Superior temporal gyrus (tissue), 1 donor: Measurements from ENCODE around the gene SPATA13.
"Not testable (repeated sequence)": the region's sequence is repeated elsewhere in the genome, so short reads cannot be mapped to it uniquely, and the experiment has no call there.

Experiments used
- DNase-seq: peaks from one replicate; pipeline ENCODE4 v3.0.0-alpha.2; 2016; ENCODE audit errors: extremely low spot score

Gene SPATA13

DNA sequence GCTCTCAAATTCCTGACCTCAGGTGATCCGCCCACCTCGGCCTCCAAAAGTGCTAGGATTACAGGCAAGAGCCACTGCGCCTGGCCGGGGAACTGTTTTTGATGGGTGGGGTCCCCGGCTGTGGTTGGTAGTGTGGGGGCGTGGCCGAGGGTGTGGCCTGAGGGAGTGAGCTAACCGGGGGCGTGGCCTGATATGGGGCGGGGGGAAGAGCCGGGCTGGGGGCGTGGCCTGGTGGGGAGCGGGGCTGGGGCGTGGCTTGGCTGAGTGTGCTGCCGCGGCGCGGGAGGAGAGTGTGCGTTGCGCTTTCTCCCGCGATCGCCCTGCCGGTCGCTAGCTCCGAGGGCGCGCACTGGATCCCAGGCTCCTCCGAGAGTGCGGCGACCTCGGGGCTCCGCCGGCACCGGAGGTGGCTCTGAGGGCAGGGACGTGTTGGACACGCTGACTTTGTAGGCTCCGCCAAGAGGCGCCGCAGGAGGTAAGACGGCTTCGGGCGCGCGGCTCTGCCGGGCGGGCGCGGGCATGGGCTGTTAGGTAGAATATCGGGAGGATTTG, at the start of gene SPATA13:
Gene SPATA13, plus strand, starts transcription at position 263 of the 552 bp plus-strand sequence. CDS start 62,210 bp downstream, outside the sequence.
- DNase-seq, result peak; percentile 83

DNA sequence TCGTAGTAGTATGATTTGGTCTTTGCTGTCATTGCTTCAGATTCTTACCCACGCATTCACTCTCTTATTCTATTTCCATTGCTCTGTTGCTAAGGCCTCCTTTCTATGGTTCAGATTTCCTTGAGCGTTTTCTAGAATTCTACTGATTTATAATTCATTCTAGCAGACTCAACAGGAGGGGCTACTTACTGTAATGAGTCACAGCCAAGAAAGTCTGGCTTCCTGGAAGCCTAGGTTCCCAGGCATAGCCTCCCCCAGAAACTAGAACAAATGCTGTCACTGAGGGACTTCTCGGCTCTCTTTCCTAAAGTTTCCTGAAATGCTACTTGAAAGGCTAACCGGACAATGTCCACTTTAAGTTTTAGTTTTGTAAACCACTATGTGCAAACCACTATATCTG, 47.7 kb upstream of the SPATA13 start:
- no peak for DNase-seq

DNA sequence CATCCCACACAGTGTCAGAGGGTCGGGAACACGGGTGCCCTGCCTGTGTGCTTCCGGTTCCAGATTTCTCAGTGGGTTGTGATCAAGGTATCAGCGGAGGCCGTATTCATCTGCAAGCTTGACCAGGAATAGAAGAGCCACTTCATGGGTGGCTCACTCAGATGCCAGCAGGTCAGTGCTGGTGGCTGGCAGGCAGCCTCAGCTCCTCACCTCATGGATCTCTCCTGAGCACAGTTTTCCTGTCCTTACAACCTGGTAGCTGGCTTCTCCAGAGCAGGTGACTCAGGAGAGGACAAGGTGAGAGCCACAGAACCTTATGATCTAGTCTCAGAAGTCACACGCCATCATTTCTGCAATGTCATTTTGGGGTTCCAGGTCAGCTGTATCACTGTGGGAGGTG, 44.8 kb upstream of the SPATA13 start:
- DNase-seq, result no peak

DNA sequence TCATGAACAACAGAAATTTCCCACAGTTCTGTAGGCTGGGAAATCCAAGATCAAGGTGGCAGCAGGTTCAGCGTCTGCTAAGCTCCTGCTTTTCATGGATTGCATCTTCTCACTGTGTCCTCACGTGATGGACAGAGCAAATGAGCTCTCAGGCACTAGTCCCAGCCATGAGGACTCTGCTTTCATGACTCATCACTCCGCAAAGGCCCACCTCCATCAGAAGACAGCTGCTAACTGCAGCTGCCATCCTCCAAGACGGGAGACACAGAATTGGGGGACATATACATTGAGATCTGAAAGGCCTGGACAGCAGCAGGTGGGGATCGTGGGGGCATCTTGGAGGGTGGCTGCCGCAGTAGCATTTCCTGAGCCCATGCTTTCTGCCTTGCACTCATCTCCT, 44.4 kb upstream of the SPATA13 start:
- no peak for DNase-seq

DNA sequence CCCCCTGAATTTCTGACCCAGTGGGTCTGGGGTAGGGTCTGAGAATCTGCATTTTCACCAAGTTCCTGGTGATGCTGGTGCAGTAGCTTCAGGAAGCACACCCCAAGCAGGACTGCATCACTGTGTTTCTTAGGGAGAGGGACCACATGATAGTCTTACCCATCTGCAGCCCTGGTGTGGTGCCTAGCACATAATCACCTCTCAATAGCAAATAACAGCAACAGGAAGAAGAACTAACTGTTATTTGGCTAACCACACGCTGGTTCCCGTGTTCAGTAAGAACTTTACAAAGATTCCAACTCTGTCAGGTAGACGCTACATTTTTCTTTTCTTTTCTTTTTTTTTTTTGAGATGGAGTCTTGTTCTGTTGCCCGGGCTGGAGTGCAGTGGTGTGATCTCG, 41.9 kb upstream of the SPATA13 start:
- DNase-seq, result no peak

DNA sequence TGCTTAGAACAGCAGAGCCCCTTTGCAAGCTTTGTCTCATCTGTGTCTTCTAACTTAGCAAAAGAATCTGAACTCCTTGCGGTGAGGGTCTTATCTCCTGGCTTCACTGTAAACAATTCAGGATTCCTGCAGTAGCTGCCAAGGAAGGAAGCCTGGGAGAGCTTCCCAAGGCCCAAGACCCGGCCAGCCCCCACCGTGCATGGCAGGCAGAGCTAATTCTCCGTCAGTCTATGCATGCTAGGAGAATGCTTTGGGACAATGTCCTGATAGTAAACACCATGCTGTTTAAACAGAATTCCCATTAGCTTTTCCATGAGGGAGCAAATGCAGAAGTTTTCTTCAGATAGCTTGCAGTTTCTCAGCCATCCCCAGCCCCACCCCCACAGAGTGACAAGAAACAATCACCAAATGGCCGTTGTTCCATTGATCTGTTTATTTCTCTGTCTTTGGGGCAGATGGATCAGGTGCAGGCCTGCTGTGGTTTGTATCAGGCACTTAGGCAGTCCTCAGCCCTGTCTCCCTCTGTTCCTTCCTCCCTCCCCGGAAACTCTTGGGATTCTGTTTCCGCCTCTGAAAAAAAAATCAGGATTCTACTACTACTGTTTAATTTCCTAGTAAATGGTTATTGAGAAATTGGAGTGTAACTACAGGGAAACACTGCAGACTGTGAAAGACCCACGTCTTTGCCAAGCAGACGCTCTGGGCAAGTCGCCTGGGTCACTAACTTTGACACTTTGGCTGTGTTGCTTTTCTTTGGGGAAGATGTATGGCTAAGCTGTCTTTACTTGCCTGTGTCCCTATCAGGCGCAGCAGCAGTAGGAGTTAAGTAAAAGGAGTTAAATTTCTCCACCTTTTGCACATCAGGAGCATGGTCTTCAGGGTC, 40.7 kb upstream of the SPATA13 start:
- no peak for DNase-seq

DNA sequence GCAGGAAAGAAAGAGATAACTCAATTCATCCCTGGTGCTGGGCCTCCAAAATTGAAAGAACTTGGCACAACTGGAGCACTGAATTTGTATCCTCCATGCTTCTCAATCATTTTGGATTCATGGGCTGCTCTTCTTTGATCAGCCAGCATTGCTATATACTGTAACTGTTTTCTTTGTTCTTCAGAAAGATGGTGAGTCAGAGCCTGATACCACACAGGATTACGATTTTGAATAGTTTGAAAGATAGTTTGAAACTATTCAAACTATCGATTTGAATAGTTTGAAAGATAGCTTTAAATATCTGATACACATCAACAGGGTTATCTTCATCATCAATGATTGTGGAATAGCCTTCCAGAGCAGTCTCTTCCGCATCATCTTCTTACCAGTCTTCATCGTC, 38.5 kb upstream of the SPATA13 start:
- not testable (repeated sequence) for DNase-seq

DNA sequence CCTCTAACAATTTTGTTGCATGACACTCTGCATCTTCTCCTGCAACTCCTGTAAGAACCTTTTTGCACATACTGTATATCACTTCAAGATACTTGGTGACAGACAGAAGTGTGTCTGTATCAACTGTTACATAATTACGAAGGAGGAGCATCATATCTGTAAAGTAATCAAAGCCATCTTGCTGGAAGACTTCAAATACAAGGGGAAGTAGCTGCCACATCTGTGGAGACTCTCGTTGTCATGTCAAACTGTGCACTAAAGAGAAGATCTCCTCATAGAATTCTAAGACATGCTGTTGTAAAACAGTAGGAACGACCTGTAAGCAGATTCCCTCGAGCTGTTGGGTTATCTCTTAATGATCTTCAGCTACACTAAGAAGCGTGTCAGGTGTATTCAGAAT, 38.0 kb upstream of the SPATA13 start:
- DNase-seq, result no peak

DNA sequence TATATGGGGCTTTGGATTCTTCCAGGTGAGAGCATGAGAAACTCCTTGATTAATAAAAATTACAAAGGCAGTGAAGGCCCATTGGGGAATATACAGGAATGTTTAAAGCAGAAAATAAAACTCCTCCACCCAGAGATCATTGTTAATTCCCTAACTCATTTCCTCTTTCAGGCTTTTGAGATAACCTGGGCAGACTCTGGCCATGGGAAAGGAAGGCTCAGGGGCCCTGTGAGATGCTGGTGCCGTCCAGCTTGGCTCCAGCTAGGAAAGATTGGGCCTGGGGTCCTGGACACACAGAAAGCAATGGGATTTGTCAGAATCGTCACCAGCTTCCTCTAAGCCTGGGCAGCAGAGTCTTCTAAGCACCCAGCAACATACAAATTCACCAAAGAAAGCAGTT, 36.8 kb upstream of the SPATA13 start:
- no peak for DNase-seq

DNA sequence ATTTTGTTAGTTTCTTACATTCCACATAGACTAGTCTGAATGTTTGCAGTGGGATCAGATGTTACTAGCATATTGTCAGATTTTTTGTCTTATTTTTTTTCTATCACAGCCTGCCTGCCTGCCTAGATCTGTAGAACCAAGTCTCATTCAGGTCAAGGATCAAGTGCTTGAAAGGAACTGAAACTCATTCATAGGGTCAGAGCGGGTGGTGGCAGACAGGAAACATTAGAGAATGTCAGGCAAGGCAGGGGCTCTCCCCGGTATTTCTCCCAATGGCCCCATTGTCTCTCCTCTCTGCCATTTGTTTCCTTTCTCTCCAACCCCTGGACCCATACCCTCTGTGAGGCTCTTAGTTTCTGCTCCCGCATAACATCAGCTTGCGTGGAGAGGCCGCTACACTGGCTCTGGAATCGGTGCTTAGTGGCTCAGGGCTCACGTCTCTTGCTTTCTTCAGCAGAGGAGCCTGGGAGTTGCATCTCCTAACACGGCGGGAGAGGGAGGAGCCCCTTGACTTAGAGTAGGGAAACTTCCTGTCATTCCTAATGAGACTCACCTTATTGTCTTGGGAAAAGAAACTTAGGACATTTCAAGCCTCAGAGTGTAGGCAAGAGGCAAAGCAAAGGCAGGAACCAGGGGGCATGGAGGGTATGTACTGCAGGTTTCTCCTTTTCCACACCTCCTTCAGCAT, 35.6 kb upstream of the SPATA13 start:
- DNase-seq, result peak; percentile 66

DNA sequence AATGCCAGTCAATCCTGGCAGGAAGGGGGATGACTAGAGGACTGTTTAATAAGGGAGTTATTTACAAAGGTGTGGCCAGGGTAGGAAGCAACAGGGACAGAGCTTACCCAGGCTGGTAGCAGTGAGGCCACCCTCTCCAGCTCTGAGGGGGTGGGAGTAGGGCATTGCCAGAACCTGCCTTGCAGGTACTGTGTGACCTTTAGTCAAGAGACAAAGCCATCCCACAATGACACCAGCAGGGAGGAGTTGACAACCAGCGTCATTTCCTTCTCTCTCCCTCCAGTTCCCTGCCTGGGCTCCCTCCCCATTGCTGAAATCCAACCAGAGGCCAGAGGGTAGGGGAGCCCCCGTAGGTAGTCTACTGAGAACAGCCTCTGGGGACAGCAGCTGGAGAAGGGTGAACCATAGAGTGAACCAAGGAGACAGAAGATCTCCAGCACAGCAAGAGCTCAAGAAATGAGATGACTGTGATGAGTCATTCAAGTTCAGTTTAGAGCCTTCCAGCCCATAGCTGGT, 33.3 kb upstream of the SPATA13 start:
- DNase-seq, result no peak

DNA sequence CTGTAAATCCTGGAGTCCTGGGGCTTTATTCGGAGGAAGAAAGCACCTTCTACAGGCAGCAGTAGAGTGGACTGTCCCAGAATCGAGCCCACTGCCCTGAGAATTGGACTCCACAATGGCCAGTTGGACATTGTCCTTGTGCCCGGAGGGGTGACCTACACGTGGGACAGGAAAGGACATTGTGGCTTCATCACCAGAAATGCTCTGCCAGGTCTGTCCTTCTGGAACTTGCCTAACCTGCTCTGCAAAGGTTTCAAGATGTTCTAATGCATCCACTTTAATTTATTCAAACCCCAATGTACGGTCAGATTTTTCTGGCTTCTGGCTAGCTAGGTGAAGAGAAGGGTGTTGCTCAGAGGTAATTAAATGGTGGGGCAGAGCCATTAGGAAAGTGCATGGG, 32.4 kb upstream of the SPATA13 start:
- DNase-seq, result no peak

DNA sequence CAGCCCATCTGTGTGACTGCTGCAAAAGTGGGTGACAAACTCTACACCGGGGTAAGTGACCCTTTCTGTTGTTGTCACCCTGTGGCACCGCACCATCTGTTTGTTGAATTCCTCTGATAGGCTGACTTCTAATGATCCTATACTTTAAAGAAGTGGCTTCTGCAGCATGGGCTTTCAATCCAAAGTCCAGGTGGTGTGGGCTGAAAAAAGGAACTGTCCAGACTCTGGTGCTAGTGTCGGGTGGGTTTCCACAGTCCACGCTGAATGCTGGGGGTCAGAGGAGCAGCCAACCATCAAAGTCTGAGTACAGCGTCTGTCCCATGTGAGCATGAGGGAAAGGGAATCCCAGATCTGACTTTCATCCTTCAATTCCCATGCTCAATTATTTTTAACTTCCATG, 31.6 kb upstream of the SPATA13 start:
- DNase-seq, result no peak

DNA sequence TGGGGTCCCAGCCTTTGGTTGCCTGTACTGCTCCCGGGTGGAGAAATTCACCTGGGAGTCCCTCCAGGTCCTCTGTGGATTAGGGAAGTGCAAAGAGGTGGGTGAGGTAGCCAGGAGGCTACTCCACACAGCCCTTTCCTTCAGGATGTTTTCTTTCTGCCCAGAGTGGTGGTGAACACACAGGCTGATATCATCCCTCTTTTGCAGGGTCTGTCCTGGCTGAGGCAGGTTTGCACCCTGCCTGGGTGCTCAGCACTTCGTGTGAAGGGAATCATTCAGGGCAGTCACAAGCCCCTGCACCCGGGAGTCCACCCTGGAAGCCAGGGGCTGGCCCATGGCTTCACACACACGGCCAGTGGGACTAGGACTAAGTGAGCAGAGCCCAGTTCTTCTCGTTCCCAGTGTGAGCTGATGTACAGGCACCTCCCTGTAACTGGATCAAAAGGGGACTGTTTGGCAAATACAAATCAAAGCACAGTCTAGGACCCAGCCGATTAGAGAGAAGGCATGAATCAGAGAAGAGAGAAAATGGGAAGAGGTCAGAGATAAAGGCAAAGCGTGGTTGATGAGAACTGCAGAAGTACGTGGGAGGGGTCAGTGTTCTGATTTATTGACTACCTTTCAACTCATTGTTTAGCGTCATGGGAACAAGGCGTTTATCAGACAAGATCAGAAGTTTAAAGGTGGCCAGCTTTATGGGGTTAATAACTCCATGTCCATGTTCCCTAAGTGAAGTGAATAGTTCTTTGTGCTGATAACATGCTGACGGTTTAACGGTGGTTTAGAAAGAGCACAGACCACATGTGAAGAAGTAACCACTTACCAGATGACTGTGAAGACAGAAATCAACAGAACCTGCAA, 30.4 kb upstream of the SPATA13 start:
- DNase-seq, result no peak

DNA sequence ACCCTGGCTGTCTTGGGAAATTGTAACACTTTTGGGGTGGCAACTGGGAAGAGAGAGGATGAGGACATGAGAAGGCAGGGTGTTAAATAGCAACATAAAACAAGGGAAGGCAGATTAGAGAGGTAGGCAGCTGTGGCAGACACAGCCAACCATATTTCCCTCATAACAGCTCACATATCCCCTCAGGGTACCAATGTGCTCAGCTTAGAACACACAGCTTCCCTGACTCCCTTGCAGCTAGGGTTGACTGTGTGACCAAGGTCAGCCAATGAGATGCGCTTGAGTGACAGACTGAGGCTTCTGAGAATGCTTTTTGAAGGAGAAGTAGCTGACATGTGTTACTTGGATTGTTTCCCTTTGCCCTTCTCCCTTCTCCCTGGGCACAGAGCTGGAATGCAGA, 28.8 kb upstream of the SPATA13 start:
- no peak for DNase-seq

DNA sequence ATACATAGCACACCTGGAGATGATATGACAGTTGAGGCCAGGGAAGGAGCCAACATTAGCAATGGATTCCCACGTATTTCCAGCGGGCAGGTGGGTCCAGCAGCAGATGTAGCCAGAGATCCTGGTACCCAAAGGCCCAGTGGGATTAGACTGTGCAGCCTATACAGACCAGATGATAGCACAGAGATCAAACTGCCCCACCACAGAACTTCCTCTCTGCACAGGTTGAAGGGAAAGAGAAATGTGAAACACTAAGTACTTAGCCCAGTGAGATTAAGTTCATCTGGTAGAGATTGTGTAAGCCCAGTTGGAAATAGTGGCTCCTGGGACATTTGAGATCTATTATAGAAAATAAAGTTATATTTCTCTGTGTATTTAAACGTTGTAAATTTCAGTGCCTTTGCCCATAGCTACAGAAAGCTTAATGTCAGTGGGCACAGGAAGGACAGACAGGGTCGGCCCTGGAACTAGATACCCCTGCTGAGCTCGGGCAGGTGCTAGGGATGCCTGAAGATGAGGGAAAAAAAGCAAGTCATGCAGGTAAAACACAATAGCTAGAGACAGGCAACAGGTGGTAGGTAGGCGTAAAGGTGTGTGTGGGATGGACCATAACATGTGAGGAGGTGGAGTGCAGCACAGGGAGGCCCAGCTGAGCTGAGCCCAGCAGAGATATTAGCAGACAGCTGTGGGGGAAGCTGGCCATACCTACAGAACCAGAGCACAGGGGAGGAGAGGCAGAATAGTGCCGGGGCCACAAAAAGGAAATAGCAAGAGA, 27.3 kb upstream of the SPATA13 start:
- no peak for DNase-seq

DNA sequence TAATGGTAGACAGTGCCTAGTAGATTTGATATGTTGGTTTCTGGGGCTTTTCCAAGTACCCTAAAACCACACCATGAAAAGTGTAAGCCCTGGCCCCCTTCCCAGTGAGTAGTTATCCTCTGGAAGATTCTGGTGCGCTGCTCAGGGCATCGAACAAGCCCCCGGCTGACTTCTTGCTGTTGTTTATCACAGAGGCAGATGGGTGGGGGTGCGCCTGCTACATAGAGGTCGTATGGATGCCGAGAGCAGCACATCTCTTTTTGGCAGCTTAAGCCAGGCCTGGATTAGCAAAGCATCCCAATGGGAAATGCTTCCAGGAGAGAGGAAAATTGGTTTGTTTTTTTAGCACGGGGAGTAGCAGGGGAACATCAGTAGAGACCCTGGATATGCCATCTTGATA, 26.3 kb upstream of the SPATA13 start:
- no peak for DNase-seq

DNA sequence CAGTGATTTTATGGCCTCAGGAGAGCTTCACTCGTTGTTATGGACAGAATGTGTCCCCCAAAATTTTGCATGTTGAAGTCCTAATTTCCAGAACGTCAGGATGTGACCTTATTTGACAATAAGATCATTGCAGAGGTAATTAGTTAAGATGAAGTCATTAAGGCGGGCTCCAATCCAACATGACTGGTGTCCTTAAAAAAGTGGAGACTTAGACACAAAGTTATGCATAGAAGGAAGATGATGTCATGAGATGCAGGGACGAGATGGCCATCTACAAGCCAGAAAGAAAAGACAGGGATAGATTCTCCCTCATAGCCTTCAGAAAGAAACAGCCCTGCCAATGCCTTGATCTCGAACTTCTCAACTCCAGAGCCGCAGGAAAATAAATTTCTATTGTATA, 25.8 kb upstream of the SPATA13 start:
- DNase-seq, result no peak

DNA sequence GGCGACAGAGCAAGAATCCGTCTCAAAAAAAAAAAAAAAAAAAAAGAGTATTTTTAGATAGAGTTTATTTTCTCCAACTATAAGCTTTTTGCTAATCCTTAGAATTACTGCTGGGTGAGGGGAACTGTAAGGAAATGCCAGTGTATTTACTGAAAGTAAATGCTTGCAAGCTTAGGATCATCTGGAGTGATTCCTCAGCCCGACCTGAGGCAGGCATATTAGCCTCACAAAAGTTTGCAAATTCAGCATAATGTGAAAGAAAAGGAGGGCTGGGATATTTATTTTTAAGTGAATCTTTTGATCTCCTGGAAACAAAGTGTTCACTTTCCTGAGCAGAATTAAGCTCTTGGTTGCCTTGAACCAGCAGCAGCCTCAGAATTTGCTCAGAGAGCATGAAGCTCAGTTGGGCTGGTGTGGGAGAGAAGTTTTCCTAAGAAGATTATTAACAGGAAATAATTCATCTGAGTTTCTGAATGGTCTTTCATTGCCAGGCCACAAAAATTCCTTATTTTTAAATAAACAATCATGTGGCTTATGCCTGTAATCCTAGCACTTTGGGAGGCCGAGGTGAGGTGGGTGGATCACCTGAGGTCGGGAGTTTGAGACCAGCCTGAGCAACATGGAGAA, 24.7 kb upstream of the SPATA13 start:
- no peak for DNase-seq

DNA sequence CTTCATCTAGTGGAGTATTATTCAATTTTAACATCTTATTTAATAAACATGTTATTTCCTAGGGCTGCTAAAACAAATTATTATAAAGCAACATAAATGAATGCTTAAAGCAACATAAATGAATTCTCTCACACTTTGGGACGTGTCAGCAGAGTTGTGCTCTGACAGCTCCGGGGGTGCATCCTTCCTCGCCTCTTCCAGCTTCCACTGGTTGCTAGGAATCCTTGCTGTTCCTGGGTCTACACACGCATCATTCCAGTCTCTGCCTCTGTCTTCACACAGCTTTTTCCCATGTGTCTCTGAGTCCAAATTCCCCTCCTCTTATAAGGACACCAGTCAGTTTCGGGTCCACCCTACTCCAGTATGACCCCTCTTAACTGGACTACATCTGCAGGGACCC, 21.6 kb upstream of the SPATA13 start:
- no peak for DNase-seq
